Vagina (tissue), 2 donors: Measurements from ENCODE around the gene CYYR1.

Experiments used
- POLR2A ChIP-seq, 2 donors: fragments of 450-650 bp; IDR thresholded peaks; one replicate each; pipeline ENCODE4 v1.6.1; 2017; ENCODE audit warnings: antibody characterized with exemption in 2 of 2, mild to moderate bottlenecking in 2 of 2, moderate library complexity in 2 of 2
- POLR2AphosphoS5 ChIP-seq, 2 donors: sonication (generic); formaldehyde crosslinking; IDR thresholded peaks; one replicate each; pipeline ENCODE4 v1.9.0; 2017; ENCODE audit warnings: antibody characterized with exemption in 2 of 2, mild to moderate bottlenecking in 2 of 2, low read depth in 1 of 2; ENCODE audit not compliant: insufficient read depth in 1 of 2
- TF ChIP-seq, protein P1 (sequence below), 3 experiments: fragments of 450-650 bp in 2 of 3; fragments of 200-600 bp in 1 of 3; sonication (generic) in 1 of 3; IDR thresholded peaks; one replicate each; pipeline ENCODE4 v1.5.1; 2017 to 2019; ENCODE audit warnings: antibody characterized with exemption in 3 of 3, mild to moderate bottlenecking in 2 of 3, moderate library complexity in 2 of 3

DNA sequence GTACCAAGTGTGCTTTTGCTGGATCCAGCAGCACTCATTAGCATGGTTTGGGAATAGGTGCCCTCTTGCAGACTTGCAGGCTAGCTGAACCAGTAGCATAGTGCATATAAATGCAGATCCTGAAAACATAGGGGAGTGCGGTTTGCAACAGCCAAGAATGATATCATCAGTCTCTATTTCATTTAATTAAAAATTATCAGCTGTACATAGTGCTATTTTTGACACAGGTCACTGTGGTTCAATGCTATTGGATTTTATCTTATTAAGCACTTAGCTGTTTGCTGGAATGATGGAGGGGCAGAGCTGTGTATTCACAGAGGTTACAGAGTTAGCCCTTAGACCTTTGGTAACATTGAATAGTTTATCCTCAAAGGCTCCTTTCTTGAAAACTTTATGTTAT lies 43.6 kb downstream of the CYYR1 start:
- TF ChIP-seq POLR2A (IDR thresholded peaks at IDR 0.05): no peak
- TF ChIP-seq, protein P1, sequence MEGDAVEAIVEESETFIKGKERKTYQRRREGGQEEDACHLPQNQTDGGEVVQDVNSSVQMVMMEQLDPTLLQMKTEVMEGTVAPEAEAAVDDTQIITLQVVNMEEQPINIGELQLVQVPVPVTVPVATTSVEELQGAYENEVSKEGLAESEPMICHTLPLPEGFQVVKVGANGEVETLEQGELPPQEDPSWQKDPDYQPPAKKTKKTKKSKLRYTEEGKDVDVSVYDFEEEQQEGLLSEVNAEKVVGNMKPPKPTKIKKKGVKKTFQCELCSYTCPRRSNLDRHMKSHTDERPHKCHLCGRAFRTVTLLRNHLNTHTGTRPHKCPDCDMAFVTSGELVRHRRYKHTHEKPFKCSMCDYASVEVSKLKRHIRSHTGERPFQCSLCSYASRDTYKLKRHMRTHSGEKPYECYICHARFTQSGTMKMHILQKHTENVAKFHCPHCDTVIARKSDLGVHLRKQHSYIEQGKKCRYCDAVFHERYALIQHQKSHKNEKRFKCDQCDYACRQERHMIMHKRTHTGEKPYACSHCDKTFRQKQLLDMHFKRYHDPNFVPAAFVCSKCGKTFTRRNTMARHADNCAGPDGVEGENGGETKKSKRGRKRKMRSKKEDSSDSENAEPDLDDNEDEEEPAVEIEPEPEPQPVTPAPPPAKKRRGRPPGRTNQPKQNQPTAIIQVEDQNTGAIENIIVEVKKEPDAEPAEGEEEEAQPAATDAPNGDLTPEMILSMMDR (IDR thresholded peaks at IDR 0.05): no peak
- no peak for TF ChIP-seq POLR2AphosphoS5 (IDR thresholded peaks at IDR 0.05; ENCODE audit: insufficient read depth in 1 of 2, low read depth in 1 of 2)
